Measurements from ENCODE around the gene LOC128125822.

The LOC128125822 gene

DNA sequence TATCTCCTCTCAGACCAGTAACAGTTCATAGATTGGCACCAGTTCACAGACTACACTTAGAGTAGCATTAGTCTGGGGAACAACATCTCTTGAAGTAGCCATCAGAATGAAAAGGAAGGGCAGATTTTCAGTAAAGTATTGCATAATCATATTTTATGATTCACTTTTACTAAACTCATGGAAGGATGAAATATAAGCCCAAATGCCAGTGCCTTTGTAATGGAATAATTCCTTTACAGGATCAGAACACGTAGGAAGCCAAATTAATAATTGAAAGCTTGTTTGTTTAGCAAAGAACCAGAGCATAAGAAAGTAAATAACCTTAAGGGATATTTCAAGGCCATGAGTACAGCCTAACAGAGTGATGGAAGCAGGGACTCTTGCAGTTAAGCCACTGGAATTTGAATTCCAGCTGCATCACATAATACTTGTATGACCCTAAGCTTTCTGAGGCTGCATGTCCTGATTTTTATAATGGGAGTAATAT lies 11.4 kb upstream of the LOC128125822 start:
- H4K20me1 ChIP-seq (replicated peaks; ENCODE audit: control insufficient read depth, extremely low read depth, insufficient read depth, low read length), result no peaks in the 10 kb centered on the region
- H3K4me2 ChIP-seq (ENCODE audit: insufficient read depth, low read length), result no peak overlapping the region
- no peaks in the 10 kb centered on the region for H3K4me1 ChIP-seq (ENCODE audit: control insufficient read depth, extremely low read depth, insufficient read depth, low read length)
- BruUV-seq (replicated peaks), result no TSS peak
- no peaks in the 10 kb centered on the region for H3K79me2 ChIP-seq (ENCODE audit: control insufficient read depth, insufficient read depth, low read length)
- H3K9me1 ChIP-seq (replicated peaks; ENCODE audit: control insufficient read depth, extremely low read depth, insufficient read depth, low read length), result no peaks in the 10 kb centered on the region
- FAIRE-seq (no peak), DNase-seq (ENCODE audit: low read depth, low spot score) (no peak)
- no peak overlapping the region for H3K27ac ChIP-seq (ENCODE audit: insufficient read depth, low read depth, low read length)
- peaks cover 2 to 6% of the 10 kb centered on the region in 2 experiments for H3K27me3 ChIP-seq (ENCODE audit: control insufficient read depth in 2 of 2, insufficient read depth in 2 of 2, low read length in 2 of 2)
- CTCF ChIA-PET, result interaction anchor here (0.9 kb wide), 1 partner anchor 37 kb away, joined by 4 read pairs; no protein-coding TSS in a partner anchor
- POLR2A ChIA-PET, result no interaction called here
- no peak overlapping the region for H2AFZ ChIP-seq (ENCODE audit: low read depth, low read length)
- intact Hi-C loops (cut with micrococcal nuclease), result no loop called here
- H3K36me3 ChIP-seq (ENCODE audit: control insufficient read depth in 2 of 2, extremely low read depth in 1 of 2, insufficient read depth in 2 of 2, low read length in 2 of 2), result no peaks in the 10 kb centered on the region
- no peak overlapping the region for H3K4me3 ChIP-seq (replicated peaks in 1 of 3; ENCODE audit: insufficient read depth in 1 of 3, low read depth in 1 of 3, low read length in 3 of 3)
- H3K9ac ChIP-seq (replicated peaks; ENCODE audit: extremely low read depth, insufficient read depth, low read length), result no peak overlapping the region
- no peaks in the 10 kb centered on the region for H3K9me3 ChIP-seq (replicated peaks; ENCODE audit: control insufficient read depth, insufficient read depth, low read length)
- dilution Hi-C loops (cut with MboI; ENCODE audit: extremely low pct_ligation_motif_present, low sequenced_read_pairs), result no loop called here
- no peak for TF ChIP-seq POLR2A (IDR thresholded peaks at IDR 0.05; ENCODE audit: low read depth, low read length)
- TF ChIP-seq GATA2 (IDR thresholded peaks at IDR 0.05; ENCODE audit: insufficient read depth, insufficient read length, low read depth, low read length), result no peak
- no peak for TF ChIP-seq JUN (IDR thresholded peaks at IDR 0.05; ENCODE audit: borderline replicate concordance, insufficient read depth, insufficient read length, low read depth)
- TF ChIP-seq MYC (IDR thresholded peaks at IDR 0.05; ENCODE audit: low read depth, low read length), result no peak
- TF ChIP-seq, protein P1, sequence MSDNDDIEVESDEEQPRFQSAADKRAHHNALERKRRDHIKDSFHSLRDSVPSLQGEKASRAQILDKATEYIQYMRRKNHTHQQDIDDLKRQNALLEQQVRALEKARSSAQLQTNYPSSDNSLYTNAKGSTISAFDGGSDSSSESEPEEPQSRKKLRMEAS (IDR thresholded peaks at IDR 0.05; ENCODE audit: insufficient read depth, insufficient read length), result no peak
- no peak for TF ChIP-seq POLR2AphosphoS5 (IDR thresholded peaks at IDR 0.05; ENCODE audit: insufficient read depth, low read depth, low read length)
- TF ChIP-seq EZH2 (IDR thresholded peaks at IDR 0.05; ENCODE audit: borderline replicate concordance, low read depth, low read length, severe bottlenecking), result no peak
- TF ChIP-seq, protein P2, sequence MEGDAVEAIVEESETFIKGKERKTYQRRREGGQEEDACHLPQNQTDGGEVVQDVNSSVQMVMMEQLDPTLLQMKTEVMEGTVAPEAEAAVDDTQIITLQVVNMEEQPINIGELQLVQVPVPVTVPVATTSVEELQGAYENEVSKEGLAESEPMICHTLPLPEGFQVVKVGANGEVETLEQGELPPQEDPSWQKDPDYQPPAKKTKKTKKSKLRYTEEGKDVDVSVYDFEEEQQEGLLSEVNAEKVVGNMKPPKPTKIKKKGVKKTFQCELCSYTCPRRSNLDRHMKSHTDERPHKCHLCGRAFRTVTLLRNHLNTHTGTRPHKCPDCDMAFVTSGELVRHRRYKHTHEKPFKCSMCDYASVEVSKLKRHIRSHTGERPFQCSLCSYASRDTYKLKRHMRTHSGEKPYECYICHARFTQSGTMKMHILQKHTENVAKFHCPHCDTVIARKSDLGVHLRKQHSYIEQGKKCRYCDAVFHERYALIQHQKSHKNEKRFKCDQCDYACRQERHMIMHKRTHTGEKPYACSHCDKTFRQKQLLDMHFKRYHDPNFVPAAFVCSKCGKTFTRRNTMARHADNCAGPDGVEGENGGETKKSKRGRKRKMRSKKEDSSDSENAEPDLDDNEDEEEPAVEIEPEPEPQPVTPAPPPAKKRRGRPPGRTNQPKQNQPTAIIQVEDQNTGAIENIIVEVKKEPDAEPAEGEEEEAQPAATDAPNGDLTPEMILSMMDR (IDR thresholded peaks at IDR 0.05; ENCODE audit: extremely low read depth in 1 of 2, insufficient read depth in 1 of 2, low read depth in 1 of 2, low read length in 2 of 2), result no peak
- no peak for TF ChIP-seq FOS (IDR thresholded peaks at IDR 0.05; ENCODE audit: borderline replicate concordance, insufficient read depth, low read length)

Measured in endothelial cell of umbilical vein (primary cell).